SK-N-SH treated with all-trans-retinoic acid at 6 μM for 48 hours (cell line): ENCODE data around the gene RABGAP1L.
"Not testable (repeated sequence)": the region's sequence is repeated elsewhere in the genome, so short reads cannot be mapped to it uniquely, and the experiment has no call there.

ENCODE experiments used
- BACH2 ChIP-seq: fragments of 250-450 bp; sonication (Bioruptor Pico); IDR thresholded peaks from 2 replicates; pipeline ENCODE4 v1.9.0; 2021; ENCODE audit warnings: mild to moderate bottlenecking, borderline replicate concordance
- GLIS3 ChIP-seq: fragments of 250-450 bp; sonication (Bioruptor Pico); IDR thresholded peaks from 2 replicates; pipeline ENCODE4 v1.5.0; 2020; ENCODE audit warnings: mild to moderate bottlenecking, moderate library complexity
- PATZ1 ChIP-seq: fragments of 250-450 bp; sonication (Bioruptor Pico); IDR thresholded peaks from 2 replicates; pipeline ENCODE4 v1.8.0; 2020; ENCODE audit warnings: mild to moderate bottlenecking, moderate library complexity, borderline replicate concordance
- RARB ChIP-seq: fragments of 250-450 bp; sonication (Bioruptor Pico); IDR thresholded peaks from 2 replicates; pipeline ENCODE4 v1.8.0; 2021; ENCODE audit warnings: mild to moderate bottlenecking, moderate library complexity
- TSHZ2 ChIP-seq: fragments of 250-450 bp; sonication (Bioruptor Pico); IDR thresholded peaks from 2 replicates; pipeline ENCODE4 v1.5.0; 2020; ENCODE audit warnings: mild to moderate bottlenecking, moderate library complexity
- ZC3H10 ChIP-seq: fragments of 250-450 bp; sonication (Bioruptor Pico); IDR thresholded peaks from 2 replicates; pipeline ENCODE4 v1.5.1; 2021; ENCODE audit warnings: mild to moderate bottlenecking, moderate library complexity
- ZFP30 ChIP-seq: fragments of 450-650 bp; formaldehyde crosslinking; IDR thresholded peaks from 2 replicates; pipeline ENCODE4 v1.5.0; 2022; ENCODE audit warnings: mild to moderate bottlenecking, moderate library complexity

GRCh38 chr1:174144397-174144783 is 14.9 kb upstream of the RABGAP1L start:
- not testable (repeated sequence) for TF ChIP-seq ZC3H10 (CRISPR knock-in tag); RARB; ZFP30 (CRISPR knock-in tag); BACH2; TSHZ2 (CRISPR knock-in tag); GLIS3 (CRISPR knock-in tag); PATZ1 (CRISPR knock-in tag)
